CD4-positive, alpha-beta T cell treated with Interleukin-10 for 1 hour (primary cell): ENCODE measurements around the gene ALDH1L2.

Experiments
- DNase-seq: peaks from one replicate; pipeline ENCODE4 v3.0.0-alpha.2; 2020

ALDH1L2 gene

GRCh38 chr12:105083031-105083430 lies 1.2 kb downstream of the ALDH1L2 start:
- no peak for DNase-seq

GRCh38 chr12:105078712-105079570 lies 5.3 kb downstream of the ALDH1L2 start:
- DNase-seq, result no peak

- DNase-seq, result no peak
Observed at GRCh38 chr12:105077435-105077834, 6.8 kb downstream of the ALDH1L2 start.

DNA sequence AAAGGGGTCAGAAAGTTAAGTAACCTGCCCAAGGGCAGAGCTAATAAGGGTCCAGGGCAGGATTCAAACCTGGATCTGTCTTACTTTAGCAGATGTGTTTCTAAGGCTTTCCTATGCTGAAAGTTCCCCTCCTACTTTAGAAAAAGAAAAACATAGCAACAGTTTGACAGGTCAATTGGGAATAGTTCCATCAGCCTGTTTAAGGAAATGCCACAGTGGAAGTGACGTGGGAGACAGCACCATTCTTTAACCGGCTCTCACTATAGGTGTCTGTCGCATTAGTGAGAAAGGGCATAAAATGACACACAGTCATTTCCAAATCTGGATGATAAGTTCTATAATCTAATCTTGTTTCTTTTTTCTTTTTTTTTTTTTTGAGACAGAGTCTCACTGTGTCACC lies 7.3 kb downstream of the ALDH1L2 start:
- no peak for DNase-seq

GRCh38 chr12:105076098-105076497 lies 8.2 kb downstream of the ALDH1L2 start:
- no peak for DNase-seq

- no peak for DNase-seq
Observed at GRCh38 chr12:105072888-105073488, 11.3 kb downstream of the ALDH1L2 start.

GRCh38 chr12:105071981-105072380 lies 12.3 kb downstream of the ALDH1L2 start:
- DNase-seq, result no peak

DNA sequence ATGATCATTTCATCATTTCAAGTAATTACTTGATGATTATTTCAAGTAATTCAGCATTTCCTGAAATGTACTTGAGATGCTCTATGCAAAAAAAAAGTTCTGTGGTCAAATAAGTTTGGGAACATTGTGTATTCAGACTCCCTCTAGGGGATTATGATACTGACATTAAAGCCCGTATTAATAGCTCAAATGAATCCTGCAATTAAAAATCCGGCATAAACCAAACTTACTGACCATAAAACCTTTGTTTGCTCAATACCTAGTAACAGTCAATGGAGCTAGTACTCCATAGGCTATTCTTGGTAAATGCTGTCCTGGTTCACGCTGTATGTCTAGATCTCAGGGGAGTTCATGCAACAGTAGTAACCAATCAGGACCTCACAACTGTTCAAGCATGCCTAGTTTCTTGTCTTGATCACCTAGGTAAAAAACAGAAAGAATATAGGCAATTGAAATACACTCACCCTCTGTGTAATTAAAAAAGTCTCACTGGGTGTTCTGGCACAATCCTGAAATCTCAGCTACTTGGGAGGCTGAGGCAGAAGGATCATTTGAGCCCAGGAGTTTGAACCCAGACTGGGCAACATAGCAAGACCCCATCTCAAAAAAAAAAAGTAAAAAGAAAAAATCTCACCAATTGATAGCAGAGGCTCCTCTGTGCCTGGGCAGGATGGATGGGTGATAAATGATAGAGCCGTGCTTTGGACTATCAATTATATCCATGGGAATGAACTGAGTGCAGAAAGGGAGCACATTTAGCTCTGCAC lies 14.1 kb downstream of the ALDH1L2 start:
- DNase-seq, result no peak

GRCh38 chr12:105067511-105068031 lies 16.7 kb downstream of the ALDH1L2 start:
- no peak for DNase-seq

DNA sequence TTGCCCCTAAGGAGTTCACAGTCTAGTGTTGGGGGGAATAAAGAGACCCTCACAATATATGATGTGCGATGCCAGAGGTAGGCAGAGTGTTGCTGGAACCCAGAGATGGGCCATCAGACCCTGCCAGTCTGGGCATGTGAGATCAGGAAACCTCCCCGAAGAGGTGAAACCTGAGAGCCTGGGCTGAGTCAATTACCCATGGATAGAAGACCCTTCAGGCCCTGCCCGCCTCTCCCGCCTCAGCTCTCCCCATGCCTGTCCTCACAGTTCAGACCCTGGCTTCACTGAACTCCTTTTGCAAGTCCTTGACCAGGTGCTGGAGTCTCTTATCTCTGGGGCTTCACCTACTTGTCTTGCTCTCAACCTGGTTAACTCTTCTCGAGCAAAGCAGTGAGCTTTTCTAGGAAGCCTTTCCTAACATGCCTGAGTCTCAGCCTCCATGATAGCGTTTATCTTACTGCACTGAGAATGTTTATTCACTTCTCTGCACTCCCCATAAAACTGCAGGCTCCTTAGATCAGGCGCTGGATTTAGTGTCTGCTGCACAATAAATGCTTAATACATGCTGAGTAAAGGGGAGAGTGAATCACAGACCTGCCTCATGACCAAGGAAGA lies 19.6 kb downstream of the ALDH1L2 start:
- no peak for DNase-seq

DNA sequence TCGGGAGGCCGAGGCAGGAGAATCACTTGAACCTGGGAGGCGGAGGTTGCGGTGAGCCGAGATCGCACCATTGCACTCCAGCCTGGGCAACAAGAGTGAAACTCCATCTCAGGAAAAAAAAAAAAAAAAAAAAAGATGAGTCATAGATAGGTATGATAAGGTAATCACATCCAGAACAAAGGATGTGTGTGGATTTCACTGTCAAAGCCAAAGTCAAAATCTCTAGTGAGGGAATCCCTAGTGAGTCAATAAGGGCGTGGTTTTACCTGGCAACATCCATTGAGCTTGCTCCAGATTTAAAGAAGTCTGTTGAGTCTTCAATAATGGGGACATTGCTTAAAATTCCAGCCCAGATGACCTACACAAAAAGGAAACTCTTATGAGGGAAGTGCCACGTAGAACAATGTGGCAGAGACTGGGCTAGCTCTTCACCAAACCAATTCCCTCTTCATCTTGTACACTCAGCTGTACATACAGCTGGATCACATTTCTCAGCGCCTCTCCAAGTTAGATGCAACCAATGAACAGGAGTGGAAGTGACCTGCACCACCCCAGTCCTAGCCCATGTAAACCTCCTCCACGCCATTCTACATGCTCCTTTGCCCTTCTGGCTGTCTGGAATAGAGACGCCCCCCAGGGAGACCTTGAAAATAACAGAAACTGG lies 23.4 kb downstream of the ALDH1L2 start:
- DNase-seq, result no peak

DNA sequence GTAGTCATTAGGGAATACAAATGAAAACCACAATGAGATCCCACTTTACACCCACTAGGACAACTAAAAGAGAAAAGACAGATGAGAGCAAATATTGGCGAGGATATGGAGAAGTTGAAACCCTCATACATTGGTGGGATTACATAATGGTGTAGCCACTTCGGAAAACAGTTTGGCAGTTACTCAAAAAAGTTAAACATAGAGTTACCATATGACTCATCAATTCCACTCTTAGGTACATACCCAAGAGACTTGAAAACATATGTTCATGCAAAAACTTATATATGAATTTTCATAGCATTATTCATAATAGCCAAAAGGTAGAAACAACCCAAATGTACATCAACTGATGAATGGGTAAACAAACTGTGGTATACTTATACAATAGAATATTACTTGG lies 27.1 kb downstream of the ALDH1L2 start:
- DNase-seq, result no peak

GRCh38 chr12:105053116-105053572 lies 31.1 kb downstream of the ALDH1L2 start:
- peak; percentile 82 for DNase-seq

GRCh38 chr12:105051981-105052380 lies 32.3 kb downstream of the ALDH1L2 start:
- no peak for DNase-seq

DNA sequence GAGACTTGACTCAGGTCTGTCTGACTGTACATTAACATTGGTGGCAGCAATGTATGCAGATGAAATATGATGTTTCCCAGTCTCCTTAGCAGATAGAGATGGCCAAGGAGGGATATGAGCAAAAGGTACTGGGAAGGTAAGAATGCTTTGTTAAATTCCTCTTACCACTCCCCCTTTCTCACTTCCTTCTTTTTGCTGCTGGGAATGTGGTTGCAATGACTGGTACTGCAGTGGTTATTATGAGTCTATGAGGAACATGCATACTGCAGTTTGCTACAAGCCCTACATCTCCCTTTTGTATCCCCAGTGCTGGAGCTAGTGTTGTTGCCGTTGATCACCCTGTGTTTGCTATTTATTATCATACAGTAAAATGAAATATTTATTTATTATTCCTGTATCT lies 35.9 kb downstream of the ALDH1L2 start:
- no peak for DNase-seq

DNA sequence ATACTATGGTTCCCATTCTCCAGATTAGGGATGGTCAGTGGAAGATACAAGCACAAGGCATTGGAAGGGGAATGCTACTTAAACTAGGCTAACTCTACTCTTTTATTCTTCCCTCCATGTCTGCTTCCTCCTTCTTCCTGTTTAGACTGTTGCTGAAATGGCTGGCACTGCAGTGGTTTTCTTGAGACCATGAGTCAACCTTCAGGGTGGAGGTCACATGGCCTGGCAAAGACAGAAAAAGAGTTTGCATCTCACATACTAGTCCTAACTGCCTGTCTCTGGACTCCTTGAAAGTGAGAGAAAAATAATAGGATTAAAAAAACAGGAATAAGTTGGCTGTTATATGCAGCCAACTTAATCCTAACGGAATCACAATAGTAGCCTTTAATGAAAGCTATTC lies 37.0 kb downstream of the ALDH1L2 start:
- DNase-seq, result no peak

DNA sequence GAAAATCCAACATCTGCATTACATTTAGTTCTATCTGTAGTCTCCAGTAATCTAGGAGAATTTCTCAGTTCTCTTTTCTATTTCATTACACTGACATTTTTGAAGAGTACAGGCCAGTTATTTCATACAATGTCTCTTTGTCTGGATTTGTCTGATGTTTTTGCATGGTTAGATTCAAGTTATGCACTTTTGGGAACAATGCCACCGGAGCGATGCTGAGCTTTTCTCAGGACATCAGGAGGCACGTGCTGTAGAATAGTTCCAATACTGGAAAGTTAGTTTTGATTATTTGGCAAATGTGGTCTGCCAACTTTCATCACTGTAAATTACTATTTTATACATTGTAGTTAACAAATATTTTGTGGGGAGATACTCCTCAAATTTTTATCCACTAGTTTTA lies 43.1 kb downstream of the ALDH1L2 start:
- DNase-seq, result no peak

GRCh38 chr12:105040476-105040875 lies 43.8 kb downstream of the ALDH1L2 start:
- DNase-seq, result no peak

GRCh38 chr12:105036937-105037649 lies 47.2 kb downstream of the ALDH1L2 start:
- peak; percentile 10 for DNase-seq

DNA sequence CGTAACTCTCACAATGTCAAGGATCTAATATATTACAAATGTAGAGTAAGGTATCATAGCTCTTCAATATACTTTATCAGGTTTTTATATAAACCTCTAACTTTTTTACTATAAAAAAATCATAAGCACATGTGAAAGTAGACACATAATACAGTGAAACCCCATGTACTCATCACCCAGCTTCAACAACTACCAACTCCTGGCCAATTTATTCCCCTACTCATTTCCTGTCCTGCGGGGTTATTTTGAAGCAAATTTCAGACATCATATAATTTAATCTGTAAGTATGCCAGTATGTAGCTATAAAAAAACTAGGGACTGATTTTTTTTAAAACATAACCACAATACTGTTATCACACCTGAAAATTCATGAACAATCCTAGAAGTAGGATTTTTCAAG lies 50.4 kb downstream of the ALDH1L2 start:
- DNase-seq, result no peak

DNA sequence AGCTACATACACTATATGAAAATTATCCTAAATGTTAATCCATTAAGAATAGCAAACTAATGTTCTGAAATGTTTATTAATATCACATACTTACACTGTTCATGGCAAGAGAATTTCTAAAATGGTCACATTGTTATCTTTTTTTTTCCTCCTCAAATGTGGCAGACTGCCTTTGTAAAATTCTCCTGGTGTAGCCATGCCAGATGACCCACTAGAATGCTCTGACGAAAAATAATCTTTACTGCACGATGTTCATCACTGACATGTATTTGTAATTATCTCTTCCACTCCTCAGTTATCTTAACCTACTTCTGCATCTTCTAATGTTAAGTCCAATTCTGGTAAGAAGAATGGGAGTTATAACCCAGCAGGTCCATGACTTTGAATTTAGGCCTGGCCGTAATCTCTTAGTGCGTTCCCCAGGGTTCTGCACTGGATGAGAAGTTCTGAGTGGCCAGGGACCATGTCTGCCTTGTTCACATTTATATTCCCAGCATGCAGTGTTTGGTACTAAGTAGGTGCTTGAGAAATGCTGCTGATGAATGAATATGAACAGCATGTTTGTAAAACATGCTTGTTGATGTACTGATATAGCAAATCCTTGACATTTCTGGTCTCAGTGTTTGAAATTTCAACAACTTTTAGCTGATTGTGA lies 51.4 kb downstream of the ALDH1L2 start:
- no peak for DNase-seq
